Measurements from ENCODE around the gene COL16A1.

The COL16A1 gene

DNA sequence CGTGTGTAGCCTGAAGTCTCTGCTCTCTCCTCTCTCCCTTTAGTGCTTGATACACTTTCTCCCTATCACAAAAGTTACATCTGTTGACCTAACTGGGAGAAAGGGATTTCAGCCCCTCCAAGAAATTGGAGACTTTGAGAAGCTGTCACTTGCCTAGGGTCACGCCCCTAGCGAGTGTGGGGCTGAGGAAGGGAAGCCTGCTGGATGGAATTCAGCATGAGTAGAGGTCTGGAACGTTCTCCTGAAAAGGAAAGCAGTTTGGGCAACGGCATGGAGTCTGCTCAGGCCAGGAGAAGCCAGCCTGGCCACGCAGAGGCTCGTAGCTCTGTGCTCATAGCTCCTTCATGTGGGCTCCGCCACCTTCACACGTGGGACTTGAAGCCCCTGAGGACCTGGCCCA lies 22.4 kb downstream of the COL16A1 start:
- no peak for DNase-seq

DNA sequence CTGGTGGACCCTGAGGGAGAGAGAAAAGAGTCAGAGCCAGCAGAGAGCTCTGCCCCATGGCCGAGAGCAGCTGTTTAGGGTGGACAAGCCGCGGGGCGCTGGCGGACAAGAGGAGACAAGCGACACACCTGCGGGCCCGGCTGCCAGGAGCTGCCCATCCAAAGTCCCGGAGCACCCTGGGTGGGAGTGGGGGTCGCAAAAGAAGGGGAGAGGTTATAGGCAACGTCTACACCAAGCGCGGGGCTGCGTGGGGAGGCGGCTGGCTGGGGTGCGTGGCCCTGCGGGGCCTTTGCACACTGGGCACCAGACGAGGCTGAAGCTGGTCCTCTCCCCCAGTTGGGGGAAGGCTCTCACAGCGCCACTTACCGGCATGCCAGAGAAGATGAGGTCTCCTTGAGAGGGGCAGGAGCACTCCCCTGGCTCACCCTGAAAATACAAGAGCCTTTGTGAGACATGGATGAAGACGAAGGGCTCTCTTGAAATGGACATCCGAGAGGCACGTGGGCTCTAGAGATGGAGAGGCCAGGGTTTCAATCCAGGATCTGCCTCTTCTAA lies 24.1 kb downstream of the COL16A1 start:
- DNase-seq: no peak

DNA sequence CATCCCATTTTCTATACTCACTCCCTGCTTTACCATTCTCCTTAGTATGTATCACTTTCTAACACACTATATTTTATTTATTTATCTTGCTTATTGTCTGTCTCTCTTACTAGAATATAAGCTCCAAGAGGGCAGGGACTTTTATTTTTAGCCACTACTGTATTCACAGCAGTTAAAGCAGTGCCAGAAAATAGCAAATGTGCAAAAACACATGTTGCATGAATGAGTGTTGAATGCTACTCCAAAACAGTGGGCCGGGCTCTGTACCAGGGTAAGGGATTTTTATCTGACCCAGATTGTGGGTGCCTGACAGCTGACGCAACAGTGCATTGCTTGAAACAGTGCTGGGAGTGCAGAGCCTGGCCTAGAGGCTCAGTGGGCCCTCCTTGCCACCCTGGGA lies 24.7 kb downstream of the COL16A1 start:
- DNase-seq: no peak

DNA sequence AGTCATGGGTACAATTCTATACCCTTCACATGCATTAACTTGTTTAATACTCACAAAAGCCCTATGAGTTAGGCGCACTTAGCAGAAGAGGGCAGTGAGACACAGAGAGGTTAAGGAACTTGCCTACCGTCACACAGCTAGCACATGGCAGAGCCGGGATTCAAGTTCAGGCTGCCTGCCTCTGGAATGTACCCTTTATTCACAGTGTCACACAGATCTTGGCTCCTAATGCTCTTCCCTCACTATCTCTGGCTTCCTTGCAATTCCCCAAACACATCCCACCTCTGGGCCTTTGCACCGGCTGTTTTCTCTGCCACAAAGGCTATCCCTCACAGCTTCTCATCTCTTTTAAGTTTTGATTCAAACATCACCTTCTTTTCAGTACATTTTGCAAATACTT lies 25.1 kb downstream of the COL16A1 start:
- no peak for DNase-seq

DNA sequence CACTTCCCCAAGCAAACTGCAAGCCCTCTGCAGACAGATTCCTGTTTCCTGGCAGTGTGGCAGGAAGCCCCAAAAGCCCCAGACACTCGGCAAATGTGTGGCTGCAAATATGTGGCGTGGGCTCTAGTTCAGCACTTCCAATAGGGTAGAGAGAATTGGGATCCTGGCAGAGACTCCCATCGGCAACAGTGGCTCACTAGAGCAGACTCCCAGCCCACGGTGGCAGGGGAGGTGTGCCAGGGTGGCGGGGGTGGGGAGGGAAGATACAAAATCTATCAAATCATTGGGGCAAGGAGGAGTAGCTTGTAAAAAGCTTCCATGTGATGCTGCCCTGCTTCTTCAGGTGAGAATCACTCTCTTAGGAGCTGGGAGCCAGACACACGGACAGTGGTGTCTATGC lies 25.9 kb downstream of the COL16A1 start:
- no peak for DNase-seq

DNA sequence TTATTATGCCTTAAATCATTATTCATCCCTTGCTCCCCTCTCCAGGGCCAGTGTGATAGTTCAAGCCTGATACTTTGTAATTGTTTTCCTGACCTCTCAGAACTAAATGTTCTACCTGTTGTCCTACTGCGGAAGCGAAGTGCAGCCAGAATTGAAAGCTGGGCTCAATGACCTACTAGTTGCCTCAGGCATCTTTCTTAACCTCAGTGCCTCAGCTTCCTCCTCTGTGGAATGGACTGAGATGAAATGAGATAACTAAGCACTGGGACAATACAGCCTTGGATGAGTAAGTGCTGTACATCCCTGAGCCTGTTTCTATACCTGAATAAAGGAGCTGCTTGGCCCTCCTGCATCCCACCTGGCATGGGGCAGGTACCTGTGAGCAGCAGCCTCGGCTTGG lies 26.4 kb downstream of the COL16A1 start:
- DNase-seq: no peak

DNA sequence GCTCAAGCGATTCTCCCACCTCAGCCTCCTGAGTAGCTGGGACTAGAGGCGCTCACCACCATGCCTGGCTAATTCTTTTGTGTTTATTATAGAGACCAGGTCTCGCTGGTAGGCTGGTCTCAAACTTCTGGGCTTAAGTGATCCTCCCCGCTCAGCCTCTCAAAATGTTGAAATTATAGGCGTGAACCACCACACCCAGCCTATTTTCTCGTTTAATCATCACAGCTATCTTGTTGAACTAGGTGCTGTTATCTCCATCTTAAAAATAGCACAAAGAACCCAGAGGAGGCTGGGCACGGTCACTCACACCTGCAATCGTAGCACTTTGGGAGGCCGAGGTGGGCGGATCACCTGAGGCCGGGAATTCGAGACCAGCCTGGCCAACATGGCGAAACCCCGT lies 28.1 kb downstream of the COL16A1 start:
- no peak for DNase-seq

DNA sequence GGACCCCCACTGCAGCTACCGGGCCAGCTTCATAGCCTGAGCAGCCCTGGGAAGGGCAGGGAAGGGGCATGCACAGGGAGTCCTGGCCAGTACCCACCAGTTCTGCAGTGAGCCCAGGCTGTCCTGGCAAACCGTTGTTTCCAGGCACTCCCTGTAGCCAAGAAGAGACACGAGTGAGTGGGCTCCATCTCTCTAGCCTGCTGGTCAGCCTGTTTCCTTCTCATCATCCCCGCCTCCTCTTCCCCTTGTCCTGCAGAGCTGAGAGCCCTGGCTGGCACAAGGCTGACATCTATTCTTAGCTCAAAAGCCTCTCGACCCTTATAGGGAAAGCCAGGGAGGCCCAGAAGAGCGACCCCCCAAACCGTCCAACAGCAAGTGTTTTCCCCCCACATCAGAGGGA lies 28.7 kb downstream of the COL16A1 start:
- DNase-seq: no peak

DNA sequence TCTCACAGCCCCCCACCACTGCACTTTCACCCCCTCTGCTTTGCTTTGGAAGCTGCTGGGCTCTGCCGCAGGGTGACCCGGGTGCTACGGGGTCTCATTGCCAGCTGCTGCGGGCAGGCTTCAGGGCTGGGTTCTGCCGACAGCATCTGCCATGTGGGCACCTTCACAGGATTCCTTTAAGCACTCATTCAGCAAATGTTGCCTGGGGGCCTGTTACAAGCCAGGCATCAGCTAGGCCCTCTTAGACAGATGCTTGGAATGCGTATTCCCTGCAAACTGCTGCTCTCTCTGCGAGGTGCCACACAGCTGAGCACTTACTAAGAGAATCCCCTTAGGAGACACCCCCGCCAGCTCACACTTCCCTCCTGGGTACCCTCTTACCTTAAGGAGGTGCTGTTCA lies 29.2 kb downstream of the COL16A1 start:
- DNase-seq: no peak

DNA sequence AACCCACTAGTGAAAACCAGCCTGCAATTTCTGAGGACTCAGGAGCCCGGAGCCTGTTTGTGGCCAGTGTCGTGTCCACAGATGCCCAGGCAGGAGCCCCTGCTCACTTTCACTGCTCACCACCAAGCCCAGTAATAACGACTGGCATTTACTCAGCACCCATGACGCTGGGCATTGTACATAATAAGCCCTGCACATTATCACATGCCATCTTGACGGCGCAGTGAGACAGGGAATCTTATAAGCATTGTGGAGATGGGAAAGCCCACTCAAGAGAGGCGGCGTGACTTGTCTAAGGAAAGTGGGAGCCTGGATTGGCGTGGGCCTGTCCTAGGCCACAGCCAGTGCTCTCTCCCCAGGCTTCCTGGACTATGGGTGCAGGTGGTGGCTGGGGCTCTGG lies 30.4 kb downstream of the COL16A1 start:
- no peak for DNase-seq

DNA sequence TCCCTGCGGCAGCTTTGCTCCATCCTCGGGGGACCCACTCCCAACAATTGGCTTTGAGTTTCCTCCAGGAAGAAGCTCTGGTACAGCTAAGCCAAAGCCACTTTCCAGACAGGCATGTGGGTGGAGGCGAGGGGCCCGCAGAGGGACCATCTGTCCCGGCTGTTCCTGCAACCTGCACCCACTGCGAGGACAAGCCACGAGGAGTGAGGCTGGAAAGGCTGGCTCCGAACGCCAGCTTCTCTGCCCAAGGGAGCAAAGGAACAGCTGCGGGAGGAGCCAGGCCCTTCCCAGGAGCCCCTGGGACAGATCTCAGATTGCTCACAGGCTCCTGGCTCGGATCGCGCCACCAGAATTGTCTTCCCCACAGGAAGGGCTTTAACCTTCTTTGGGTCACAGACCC lies 30.8 kb downstream of the COL16A1 start:
- no peak for DNase-seq

DNA sequence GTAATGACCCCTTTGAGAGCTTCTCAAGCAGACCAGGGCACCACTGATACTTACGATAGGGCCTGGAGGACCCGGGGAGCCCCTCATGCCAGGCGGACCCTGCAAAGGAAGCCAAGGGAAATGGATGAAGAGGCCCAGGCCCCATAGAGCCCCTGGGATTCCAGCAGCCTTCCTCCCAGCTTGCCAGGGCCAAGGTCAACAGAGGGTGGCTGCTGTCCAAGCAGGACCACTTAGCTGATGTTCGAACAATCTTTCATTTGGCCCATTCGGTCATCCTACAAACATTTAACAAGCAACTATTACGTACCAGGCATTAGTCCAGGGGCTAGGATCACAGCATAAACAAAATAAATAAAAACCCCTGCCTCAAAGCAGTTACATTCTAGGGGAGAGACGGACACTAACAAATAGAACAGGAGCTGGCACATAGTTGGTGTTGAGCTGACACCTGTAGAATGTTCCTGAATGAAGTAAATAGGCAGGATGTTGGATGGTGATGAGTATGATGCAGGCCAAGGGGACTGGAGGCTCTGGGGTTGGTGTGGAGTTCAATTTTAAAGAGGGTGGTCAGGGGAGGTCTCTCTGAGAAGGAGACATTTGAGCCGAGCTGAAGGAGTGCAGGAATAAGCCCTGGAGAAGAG lies 32.1 kb downstream of the COL16A1 start:
- no peak for DNase-seq

DNA sequence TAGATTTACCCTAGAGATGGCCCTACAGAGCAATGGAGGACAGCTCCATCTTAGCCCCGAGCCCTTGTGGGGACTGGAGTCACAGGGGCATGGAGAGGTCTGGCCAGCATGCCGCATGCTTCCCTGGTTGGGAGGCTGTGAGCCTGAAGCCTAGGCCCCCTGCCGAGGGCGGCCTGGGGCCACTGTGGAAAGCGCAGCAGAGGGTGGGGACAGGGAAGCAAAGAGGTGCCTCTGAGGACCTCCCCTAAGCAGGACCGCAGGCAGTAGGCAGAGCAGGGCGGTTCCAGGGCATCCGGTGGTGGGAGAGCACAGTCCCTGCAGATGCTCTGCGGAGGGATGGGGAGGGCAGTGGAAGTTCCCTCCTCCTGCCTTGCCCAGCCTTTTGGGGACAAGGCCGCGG lies 32.7 kb downstream of the COL16A1 start:
- DNase-seq: no peak

DNA sequence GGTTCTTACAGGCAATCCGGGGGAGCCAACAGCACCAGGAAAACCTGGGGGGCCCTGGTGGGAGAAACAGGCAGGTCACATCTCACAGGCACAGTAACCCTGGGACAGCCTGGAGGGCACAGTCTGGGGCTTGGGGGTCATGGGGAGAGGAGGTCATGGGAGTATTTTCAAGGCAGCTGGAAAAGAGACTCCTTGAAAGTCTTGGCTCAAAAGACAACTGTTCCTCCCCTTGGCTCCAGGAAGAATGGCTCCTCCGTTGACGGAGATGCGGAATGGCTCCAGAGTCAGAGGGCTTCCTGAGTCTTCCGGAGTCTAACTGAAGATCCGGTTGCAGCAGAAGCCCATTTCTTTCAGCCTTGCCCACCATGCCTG lies 33.2 kb downstream of the COL16A1 start:
- no peak for DNase-seq

DNA sequence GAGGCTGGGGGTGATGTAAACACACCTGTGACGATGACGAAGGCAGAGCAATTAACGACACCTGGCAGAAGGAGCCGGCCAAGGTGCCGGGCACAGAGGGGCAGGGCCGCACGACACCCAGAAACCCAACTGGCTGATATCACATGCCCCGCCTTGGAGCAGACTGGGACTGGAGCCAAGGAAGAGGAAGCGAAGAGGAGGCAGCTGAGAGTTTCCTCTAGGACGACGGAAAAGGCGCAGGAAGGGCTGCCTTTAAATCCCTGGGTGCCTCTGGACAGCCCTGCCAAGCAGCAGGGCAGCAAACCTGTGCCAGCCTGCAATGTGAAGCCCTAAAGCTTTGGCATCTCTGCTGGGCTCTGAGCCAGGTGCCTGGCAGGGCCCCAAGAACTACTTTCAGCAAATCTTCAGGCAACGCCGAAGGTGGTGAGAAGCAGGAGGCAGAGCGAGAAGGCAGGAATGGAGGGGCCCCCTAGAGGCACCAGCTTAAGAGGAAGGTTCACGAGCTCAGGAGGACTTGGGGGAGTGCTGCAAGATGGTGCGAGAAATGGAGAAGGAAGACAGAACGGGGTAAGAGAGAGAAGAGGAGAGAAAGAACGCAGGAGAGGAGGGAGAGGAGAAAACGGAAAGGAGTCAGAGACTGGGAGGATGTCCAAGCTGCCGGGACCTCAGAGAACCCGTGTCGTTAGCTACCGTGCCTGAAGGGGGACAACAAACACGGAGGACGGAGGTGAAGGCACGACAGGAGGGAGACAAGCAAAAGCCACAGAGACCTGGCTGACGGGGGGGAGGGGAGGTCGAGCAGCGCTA lies 33.8 kb downstream of the COL16A1 start:
- no peak for DNase-seq

DNA sequence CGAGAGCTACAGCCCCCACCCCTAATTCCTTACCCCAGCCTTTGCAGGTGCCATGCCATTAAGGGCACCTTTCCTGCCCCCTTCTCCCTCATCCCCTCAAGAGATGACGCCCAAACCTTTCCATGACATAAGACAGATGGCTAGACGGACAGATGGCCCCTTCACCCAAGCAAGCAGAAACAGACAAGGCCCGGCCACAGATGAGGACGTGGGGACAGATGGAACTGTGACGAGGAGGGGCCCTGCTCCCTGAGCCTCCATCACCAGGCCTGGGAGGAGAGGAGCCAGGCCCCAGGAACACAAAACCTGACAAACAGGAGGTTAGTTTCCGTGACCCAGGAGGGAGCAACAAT lies 34.4 kb downstream of the COL16A1 start:
- no peak for DNase-seq

DNA sequence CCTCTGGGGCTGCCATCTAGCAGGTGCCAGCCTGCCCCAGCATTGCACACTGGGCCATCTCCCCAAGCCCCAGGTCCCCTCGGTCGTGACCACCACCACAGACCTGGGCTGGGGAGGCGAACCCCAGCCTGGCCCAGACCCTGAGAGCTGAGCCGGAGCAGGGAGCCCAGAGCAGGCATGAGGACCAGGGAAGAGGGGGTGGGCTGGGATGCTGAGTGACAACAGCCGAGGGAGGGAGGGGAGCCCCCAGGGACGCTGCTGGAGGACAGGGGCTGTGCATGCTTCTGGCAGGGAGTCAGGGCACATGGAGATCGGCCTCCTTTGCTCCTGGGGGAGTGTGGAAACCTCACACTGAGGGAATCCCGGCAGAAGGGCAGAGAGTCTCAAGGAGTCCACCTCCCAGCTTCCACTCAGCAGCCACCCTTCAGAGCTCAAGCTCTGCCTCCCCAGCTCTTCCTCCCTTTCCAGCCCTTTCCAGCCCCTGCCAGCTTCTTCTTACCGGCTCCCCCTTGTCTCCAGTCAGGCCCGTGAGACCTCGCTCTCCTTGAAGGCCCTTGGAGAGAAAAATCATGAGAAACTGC lies 35.4 kb downstream of the COL16A1 start:
- no peak for DNase-seq

DNA sequence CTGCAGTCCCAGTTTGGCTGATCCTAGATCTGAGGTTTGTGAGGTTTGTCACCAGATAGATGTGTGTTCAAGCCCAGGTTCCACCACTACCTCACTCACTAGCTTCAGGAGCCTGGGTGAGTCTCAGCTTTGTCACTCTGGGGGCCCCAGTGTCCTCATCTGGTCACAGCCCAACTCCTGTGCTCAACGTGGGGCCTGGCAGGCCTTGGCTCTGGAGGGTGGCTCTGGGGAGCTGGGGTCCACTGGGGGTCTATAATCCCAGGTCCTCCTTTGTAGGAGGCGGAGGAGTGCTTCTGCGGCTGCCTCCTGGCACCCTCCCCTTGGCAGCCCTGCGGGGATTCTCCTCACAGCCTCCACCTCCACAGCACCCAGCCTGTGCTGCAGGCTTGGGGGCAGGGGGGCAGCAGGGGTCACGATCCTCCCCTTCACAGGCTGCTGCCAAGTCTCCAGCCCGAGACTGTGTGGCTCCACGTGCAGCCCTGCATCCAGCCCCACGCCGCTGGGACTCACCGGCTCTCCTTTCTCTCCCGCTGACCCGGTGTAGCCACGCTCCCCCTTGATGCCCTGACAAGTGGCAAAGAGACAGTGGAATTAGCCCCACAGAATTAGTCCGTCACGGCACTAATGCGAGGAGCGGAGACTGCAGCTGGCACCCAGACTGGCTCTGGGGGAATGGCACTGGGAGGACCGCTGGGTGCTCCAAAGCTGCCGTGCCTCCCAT lies 36.6 kb downstream of the COL16A1 start:
- DNase-seq: no peak

DNA sequence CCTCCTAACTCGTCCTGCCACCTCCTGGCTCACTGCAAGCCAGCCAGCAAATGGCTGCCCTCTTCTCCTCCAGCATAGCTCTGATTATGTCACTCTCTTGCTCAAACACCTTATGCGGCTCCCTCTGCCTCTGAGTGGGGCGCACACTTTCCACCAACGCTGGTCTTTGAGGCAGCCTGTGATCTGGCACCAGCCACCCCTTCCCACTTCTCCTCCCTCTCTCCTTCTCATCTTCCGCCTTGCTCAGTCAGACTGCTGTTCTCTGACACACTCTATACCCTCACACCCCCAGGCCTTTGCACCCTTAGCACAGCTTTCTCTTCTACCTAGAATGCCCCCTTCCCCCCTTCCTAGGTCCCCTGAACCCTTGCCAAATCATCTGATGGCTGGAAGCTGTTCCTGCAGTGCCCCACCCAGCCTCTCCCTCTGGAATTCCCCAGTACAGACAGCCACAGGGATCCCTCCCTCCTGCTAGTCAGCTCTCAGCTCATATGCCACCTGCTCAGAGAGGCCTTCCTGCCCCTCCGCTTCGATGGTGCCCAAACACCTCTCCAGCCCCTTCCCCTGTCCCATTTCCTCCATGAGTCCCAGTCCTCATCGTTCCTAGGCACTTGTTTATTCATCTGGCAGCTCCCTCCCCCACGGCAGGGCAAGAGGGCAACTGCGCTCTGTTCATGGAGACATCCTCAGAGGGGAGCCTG lies 37.4 kb downstream of the COL16A1 start:
- DNase-seq: no peak

DNA sequence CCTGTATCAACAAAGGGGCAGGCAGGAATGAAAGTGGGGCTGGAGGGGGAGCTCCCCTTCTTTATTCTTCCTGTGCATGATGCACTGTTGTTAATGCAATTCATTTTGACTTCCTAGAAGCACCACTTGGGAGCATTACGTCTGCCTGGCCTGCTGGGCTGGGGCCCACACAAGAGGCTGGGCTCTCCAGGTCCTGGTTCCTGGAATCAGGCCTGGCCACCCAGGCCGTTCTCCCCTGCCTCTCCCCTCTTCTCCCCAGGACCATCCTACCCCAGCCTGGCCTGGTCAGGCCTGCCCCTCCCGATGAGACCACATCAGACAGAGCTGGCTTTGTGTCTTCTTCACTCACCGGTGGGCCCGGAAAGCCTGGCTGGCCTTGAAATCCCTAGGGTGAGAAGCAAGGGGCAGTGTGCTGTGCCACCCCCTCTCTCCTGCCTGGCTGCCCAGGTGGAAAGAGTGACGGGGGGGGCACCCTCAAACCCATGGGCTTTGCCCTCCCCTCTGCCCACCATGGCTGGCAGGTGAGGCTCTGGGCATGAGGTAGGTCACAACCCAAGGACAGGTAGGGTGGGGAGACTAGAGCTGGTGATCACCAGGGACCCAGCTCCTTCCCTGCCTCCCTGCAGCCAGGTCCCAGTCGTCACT lies 38.5 kb downstream of the COL16A1 start:
- DNase-seq: no peak

DNA sequence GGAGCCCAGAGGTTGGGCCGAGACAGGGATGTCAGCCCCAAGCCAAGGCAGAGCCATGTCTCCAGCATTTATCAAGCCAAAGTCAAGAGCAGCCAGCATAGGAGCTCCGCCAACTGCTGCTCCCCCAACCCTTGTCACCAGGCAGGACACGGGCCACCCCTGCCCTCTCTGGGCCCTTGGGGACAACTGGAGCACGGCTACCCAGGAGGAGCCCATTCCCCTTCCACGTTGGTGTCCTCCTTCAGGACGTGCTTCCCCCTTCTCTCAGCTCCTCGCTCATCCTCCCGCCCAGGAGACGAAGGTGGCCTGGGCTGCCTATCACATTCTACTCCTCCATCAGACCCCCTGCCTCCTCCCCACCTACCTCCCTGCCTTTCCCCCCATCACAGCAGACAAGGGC lies 39.3 kb downstream of the COL16A1 start:
- DNase-seq: no peak

Measured in stimulated activated CD4-positive, alpha-beta T cell treated with anti-CD3 and anti-CD28 coated beads, Interleukin-4, amount 100 ng/mL, for 24 hours (primary cell).